Keratinocyte (primary cell): Measurements from ENCODE around the gene VPS52. TPM values are rescaled to one million over a fixed set of nuclear protein-coding genes. Genes with fewer than 3 reads are reported as not detected.

ENCODE experiments used
- DNase-seq: peaks from one replicate; pipeline ENCODE4 v3.0.0-alpha.2; 2011; ENCODE audit warnings: low read depth, missing footprints, low spot score
- FAIRE-seq: peaks from 2 replicates; lab custom pipeline; 2011; peaks lifted over from hg19 to GRCh38; lab: Jason Lieb, UNC
- H2AFZ ChIP-seq: 2 replicates; pipeline ENCODE4 v1.6.0; 2012; ENCODE audit warnings: low read length, control low read depth, inconsistent platforms; ENCODE audit not compliant: control insufficient read depth
- H3K27ac ChIP-seq: 2 replicates; pipeline ENCODE4 v1.5.1; 2011; ENCODE audit warnings: low read length; ENCODE audit not compliant: control insufficient read depth, insufficient read depth
- H3K27me3 ChIP-seq: 3 replicates; pipeline ENCODE4 v1.6.0; 2011; ENCODE audit warnings: low read length; ENCODE audit not compliant: control insufficient read depth, insufficient read depth; ENCODE audit errors: extremely low read depth
- H3K36me3 ChIP-seq, 2 experiments: 2 replicates in 1 of 2; 3 replicates in 1 of 2; pipeline ENCODE4 v1.5.1; 2011; ENCODE audit warnings: low read length in 2 of 2, mild to moderate bottlenecking in 1 of 2; ENCODE audit not compliant: control insufficient read depth in 2 of 2, insufficient read depth in 2 of 2; ENCODE audit errors: extremely low read depth in 1 of 2
- H3K4me1 ChIP-seq: 3 replicates; pipeline ENCODE4 v1.5.1; 2011; ENCODE audit warnings: low read length; ENCODE audit not compliant: control insufficient read depth, insufficient read depth; ENCODE audit errors: extremely low read depth
- H3K4me2 ChIP-seq: 3 replicates; pipeline ENCODE4 v1.6.0; 2011; ENCODE audit warnings: low read depth, low read length; ENCODE audit not compliant: control insufficient read depth, insufficient read depth; ENCODE audit errors: extremely low read depth
- H3K4me3 ChIP-seq, 3 experiments: fragments of 200-600 bp in 1 of 3; sonication (generic) in 1 of 3; 2 replicates in 2 of 3; 3 replicates in 1 of 3; pipeline ENCODE4 v1.5.1; 2011 to 2016; ENCODE audit warnings: low read length in 3 of 3, mild to moderate bottlenecking in 3 of 3, control low read depth in 2 of 3, inconsistent platforms in 1 of 3, low read depth in 1 of 3, mixed read lengths in 1 of 3, mixed run types in 1 of 3, moderate library complexity in 1 of 3; ENCODE audit not compliant: control insufficient read depth in 2 of 3, insufficient read depth in 2 of 3; ENCODE audit errors: extremely low read depth in 1 of 3
- H3K79me2 ChIP-seq: 2 replicates; pipeline ENCODE4 v1.6.0; 2012; ENCODE audit warnings: low read length; ENCODE audit not compliant: control insufficient read depth, insufficient read depth
- H3K9ac ChIP-seq: 3 replicates; pipeline ENCODE4 v1.6.0; 2011; ENCODE audit warnings: low read length; ENCODE audit not compliant: control insufficient read depth, insufficient read depth; ENCODE audit errors: extremely low read depth
- H3K9me1 ChIP-seq: 3 replicates; pipeline ENCODE4 v1.6.0; 2011; ENCODE audit warnings: low read length; ENCODE audit not compliant: control insufficient read depth, insufficient read depth; ENCODE audit errors: extremely low read depth
- H3K9me3 ChIP-seq: 2 replicates; pipeline ENCODE4 v1.5.1; 2012; ENCODE audit warnings: low read depth, low read length; ENCODE audit not compliant: control insufficient read depth
- H4K20me1 ChIP-seq: 3 replicates; pipeline ENCODE4 v1.6.0; 2011; ENCODE audit warnings: low read length; ENCODE audit not compliant: control insufficient read depth, insufficient read depth; ENCODE audit errors: extremely low read depth
- EZH2 ChIP-seq: IDR thresholded peaks from one replicate; pipeline ENCODE4 v1.6.1; 2012; ENCODE audit warnings: inconsistent platforms, mild to moderate bottlenecking, low read length, moderate library complexity
- dilution Hi-C: fragments of 300-500 bp; cut with MboI; formaldehyde crosslinking; loops from one replicate; pipeline ENCODE4 v1.7.0; 2020; ENCODE audit warnings: low sequenced_read_pairs; ENCODE audit not compliant: extremely low pct_ligation_motif_present
- polyA plus RNA-seq, 5 experiments: library from polyadenylated mRNA; depleted of rRNA in 3 of 5; stranded (reverse) in 3 of 5; stranded (forward) in 1 of 5; unstranded in 1 of 5; fragments of >200 nt; gene quantifications; 1 replicate in 1 of 5; 2 replicates in 3 of 5; 3 replicates in 1 of 5; pipeline versions ENCODE4 v1.2.1 to v1.2.3, GENCODE V29; 2011 to 2012; ENCODE audit warnings: missing spikeins in 2 of 5, low read depth in 1 of 5, low replicate concordance in 1 of 5
- TF ChIP-seq, protein P1 (sequence below), 3 experiments: IDR thresholded peaks in 1 of 3; conservative IDR thresholded peaks in 1 of 3; optimal IDR thresholded peaks in 1 of 3; 2 replicates in 2 of 3; 3 replicates in 1 of 3; pipeline versions ENCODE3 to v1.5.1; 2011; ENCODE audit warnings: low read length in 3 of 3, mild to moderate bottlenecking in 3 of 3, moderate library complexity in 2 of 3, control low read depth in 1 of 3, inconsistent platforms in 1 of 3; ENCODE audit not compliant: insufficient read depth in 2 of 3; ENCODE audit errors: extremely low read depth in 1 of 3

The VPS52 gene
- polyA plus RNA-seq, 1 donor (not counting 4 experiments of a cell fraction or from before 2014, with no cell fraction given), result 36.2 TPM

DNA sequence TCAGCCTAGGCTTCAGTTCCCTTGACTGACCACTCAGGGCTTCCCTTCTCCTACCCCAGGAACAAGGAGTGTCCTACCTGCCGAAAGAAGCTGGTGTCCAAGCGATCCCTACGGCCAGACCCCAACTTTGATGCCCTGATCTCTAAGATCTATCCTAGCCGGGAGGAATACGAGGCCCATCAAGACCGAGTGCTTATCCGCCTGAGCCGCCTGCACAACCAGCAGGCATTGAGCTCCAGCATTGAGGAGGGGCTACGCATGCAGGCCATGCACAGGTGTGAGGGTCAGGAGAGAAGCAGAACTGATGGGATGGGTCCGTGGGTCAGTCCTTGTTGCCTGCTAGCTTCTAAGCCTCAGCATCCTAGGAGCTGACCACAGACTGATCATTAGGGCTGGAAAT is 61.8 kb downstream of the VPS52 start:
- no peaks in the 10 kb centered on the region for H3K9me1 ChIP-seq
- H3K4me2 ChIP-seq, result no peak overlapping the region
- H3K27ac ChIP-seq, result no peak overlapping the region
- H3K79me2 ChIP-seq, result no peaks in the 10 kb centered on the region
- H3K27me3 ChIP-seq, result no peaks in the 10 kb centered on the region
- peaks cover 3 to 13% of the 10 kb centered on the region in 2 experiments for H3K36me3 ChIP-seq
- H3K9ac ChIP-seq, result no peak overlapping the region
- TF ChIP-seq EZH2, result no peak
- TF ChIP-seq, protein P1, sequence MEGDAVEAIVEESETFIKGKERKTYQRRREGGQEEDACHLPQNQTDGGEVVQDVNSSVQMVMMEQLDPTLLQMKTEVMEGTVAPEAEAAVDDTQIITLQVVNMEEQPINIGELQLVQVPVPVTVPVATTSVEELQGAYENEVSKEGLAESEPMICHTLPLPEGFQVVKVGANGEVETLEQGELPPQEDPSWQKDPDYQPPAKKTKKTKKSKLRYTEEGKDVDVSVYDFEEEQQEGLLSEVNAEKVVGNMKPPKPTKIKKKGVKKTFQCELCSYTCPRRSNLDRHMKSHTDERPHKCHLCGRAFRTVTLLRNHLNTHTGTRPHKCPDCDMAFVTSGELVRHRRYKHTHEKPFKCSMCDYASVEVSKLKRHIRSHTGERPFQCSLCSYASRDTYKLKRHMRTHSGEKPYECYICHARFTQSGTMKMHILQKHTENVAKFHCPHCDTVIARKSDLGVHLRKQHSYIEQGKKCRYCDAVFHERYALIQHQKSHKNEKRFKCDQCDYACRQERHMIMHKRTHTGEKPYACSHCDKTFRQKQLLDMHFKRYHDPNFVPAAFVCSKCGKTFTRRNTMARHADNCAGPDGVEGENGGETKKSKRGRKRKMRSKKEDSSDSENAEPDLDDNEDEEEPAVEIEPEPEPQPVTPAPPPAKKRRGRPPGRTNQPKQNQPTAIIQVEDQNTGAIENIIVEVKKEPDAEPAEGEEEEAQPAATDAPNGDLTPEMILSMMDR (optimal IDR thresholded peaks at IDR 0.05 in 1 of 3, IDR thresholded peaks at IDR 0.05 in 1 of 3, conservative IDR thresholded peaks at IDR 0.05 in 1 of 3; ENCODE audit: extremely low read depth in 1 of 3, insufficient read depth in 2 of 3, low read length in 3 of 3), result no peak
- H4K20me1 ChIP-seq, result no peaks in the 10 kb centered on the region
- dilution Hi-C loops, result no loop called here
- H3K4me1 ChIP-seq, result peaks cover 41% of the 10 kb centered on the region
- no peak overlapping the region for H3K4me3 ChIP-seq
- DNase-seq, result no peak
- FAIRE-seq, result no peak
- H3K9me3 ChIP-seq, result no peaks in the 10 kb centered on the region
- H2AFZ ChIP-seq, result no peak overlapping the region

DNA sequence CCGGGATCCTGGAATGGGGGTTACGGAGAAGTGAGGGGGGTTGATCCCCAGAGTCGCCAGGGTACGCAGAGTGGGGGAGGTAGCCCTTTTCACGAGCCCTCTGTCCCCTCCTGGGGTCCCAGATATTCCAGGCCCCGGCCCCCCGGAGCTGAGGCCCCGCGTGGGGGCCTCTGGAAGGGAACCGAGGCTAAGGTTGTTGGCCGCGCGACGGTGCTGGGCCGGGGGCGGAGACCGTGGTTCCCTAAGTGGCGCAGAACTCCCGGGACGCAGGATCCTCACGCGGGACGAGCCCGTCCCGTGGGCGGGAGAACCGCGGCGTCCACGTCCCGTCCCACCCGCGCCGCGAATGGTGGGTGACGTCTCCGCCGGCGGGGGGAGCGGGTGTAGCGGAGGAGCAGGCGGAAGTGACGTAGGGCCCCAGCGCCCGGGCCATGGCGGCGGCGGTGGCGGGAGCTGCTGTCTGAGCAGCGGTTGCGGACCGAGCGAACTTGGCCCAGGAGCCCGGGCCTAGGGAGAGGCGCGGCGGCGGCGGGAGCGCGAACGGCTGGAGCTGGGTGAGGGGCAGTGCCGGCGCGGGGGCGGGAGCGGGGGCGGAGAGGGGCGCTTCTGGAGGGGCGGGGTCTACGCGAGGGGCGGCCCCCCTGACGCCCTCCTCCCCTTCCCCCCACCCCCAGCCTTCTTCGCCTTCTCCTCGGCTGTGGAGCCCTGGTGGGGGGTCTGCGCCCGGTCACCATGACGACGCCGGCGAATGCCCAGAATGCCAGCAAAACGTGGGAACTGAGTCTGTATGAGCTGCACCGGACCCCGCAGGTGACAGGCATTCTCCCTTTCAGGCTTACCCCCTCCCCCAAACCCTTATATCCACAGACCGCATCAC is 63.3 kb downstream of the VPS52 start, which contains the start of gene RING1:
Gene RING1 (plus strand): TSS at position 410 of the 877 bp plus-strand sequence. CDS start 323 bp downstream, at position 733.
- FAIRE-seq (no peak), DNase-seq (no peak)
- H2AFZ ChIP-seq, result peak within 1 kb of the TSS; percentile 83
- H3K9me1 ChIP-seq, result peaks cover 2% of the 10 kb centered on the region
- peak within 1 kb of the TSS; percentile 86 for H3K27ac ChIP-seq
- H4K20me1 ChIP-seq, result no peaks in the 10 kb centered on the region
- no peaks in the 10 kb centered on the region for H3K9me3 ChIP-seq
- no peaks in the 10 kb centered on the region for H3K27me3 ChIP-seq
- H3K9ac ChIP-seq, result peak within 1 kb of the TSS; percentile 89
- no peak for TF ChIP-seq EZH2
- H3K4me1 ChIP-seq, result peaks cover 42% of the 10 kb centered on the region
- peaks cover 6% of the 10 kb centered on the region for H3K79me2 ChIP-seq
- dilution Hi-C loops, result no loop called here
- H3K4me2 ChIP-seq, result peak within 1 kb of the TSS; percentile 98
- peak within 1 kb of the TSS; percentile 74 to 94 (median 76) for H3K4me3 ChIP-seq
- peaks cover 7 to 22% of the 10 kb centered on the region in 2 experiments for H3K36me3 ChIP-seq
